Transverse colon (tissue), 4 donors: ENCODE data around the gene ATP9B.

Experiments used
- EP300 ChIP-seq: sonication (generic); formaldehyde crosslinking; IDR thresholded peaks from one replicate; pipeline ENCODE4 v1.6.1; 2017; ENCODE audit warnings: antibody characterized with exemption, low read depth
- POLR2A ChIP-seq: fragments of 450-650 bp; IDR thresholded peaks from one replicate; pipeline ENCODE4 v1.6.1; 2016; ENCODE audit warnings: antibody characterized with exemption, mild to moderate bottlenecking, moderate library complexity
- POLR2AphosphoS5 ChIP-seq, 3 donors: sonication (generic); formaldehyde crosslinking; IDR thresholded peaks; one replicate each; pipeline ENCODE4 v1.6.1; 2016; ENCODE audit warnings: antibody characterized with exemption in 3 of 3
- TF ChIP-seq, protein P1 (sequence below), 5 experiments: fragments of 200-600 bp in 3 of 5; fragments of 450-650 bp in 2 of 5; sonication (generic) in 3 of 5; IDR thresholded peaks; 1 replicate in 2 of 5; 2 replicates in 3 of 5; pipeline ENCODE4 v1.5.1; 2016 to 2017; ENCODE audit warnings: antibody characterized with exemption in 5 of 5, inconsistent platforms in 3 of 5, mild to moderate bottlenecking in 2 of 5, moderate library complexity in 1 of 5

DNA sequence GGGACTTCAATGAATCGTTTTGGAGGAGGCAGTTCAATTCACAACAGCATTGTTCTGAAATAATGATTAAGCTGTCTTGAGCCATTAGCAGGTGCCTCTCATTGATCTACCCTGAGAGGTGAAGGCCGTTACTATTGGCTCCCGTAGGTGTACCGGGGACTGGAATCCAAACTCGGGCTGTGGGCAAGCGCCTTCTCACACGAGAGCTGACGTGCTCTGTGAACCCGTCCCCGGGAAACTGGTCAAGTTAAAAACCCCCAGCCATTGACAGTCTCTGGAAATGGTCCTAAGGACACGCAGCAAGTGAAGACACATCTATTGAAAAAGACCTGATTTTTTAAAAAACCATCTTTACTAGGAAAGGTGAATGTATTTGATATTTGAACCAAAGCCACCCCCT is 318.4 kb downstream of the ATP9B start:
- TF ChIP-seq POLR2AphosphoS5 (IDR thresholded peaks at IDR 0.05) (no peak), POLR2A (no peak), EP300 (no peak)
- TF ChIP-seq, protein P1, sequence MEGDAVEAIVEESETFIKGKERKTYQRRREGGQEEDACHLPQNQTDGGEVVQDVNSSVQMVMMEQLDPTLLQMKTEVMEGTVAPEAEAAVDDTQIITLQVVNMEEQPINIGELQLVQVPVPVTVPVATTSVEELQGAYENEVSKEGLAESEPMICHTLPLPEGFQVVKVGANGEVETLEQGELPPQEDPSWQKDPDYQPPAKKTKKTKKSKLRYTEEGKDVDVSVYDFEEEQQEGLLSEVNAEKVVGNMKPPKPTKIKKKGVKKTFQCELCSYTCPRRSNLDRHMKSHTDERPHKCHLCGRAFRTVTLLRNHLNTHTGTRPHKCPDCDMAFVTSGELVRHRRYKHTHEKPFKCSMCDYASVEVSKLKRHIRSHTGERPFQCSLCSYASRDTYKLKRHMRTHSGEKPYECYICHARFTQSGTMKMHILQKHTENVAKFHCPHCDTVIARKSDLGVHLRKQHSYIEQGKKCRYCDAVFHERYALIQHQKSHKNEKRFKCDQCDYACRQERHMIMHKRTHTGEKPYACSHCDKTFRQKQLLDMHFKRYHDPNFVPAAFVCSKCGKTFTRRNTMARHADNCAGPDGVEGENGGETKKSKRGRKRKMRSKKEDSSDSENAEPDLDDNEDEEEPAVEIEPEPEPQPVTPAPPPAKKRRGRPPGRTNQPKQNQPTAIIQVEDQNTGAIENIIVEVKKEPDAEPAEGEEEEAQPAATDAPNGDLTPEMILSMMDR (IDR thresholded peaks at IDR 0.05) = no peak
